SHP77 (cell line): ENCODE results near the gene OR4K5.
A peak's percentile ranks its signal among the peaks of the same experiment; 100 is the strongest.
"Not testable (repeated sequence)": the region's sequence is repeated elsewhere in the genome, so short reads cannot be mapped to it uniquely, and the experiment has no call there.

ENCODE experiments used
- DNase-seq, 2 experiments: peaks; one replicate each; lab custom pipeline; 2025; lab: John Stamatoyannopoulos, UW

The OR4K5 gene

GRCh38 chr14:19920021-19920657 is at the start of gene OR4K5:
Gene OR4K5, plus strand, starts transcription at chr14:19920607. Its CDS starts 0 bp downstream, at chr14:19920607.
- DNase-seq: no peak

- DNase-seq: no peak
These were observed 47.2 kb upstream of the OR4K5 start for GRCh38 chr14:19873178-19873577.

- DNase-seq: no peak
These were observed 45.6 kb upstream of the OR4K5 start, which contains the start of gene OR4K2 for GRCh38 chr14:19874842-19875241. Gene OR4K2, plus strand, starts transcription at chr14:19875142. Its CDS starts 1,126 bp downstream, at chr14:19876268.

GRCh38 chr14:19878029-19878642 is 42.3 kb upstream of the OR4K5 start:
- DNase-seq: peak; percentile 8 to 15

GRCh38 chr14:19895282-19895681 is 25.1 kb upstream of the OR4K5 start:
- DNase-seq: no peak

- DNase-seq: no peak
These were observed 19.4 kb upstream of the OR4K5 start for GRCh38 chr14:19900999-19901398.

- no peak for DNase-seq
These were observed 18.0 kb upstream of the OR4K5 start for GRCh38 chr14:19902409-19902808.

GRCh38 chr14:19906665-19907064 is 13.7 kb upstream of the OR4K5 start:
- DNase-seq: no peak

- no peak for DNase-seq
These were observed 9.3 kb upstream of the OR4K5 start for GRCh38 chr14:19911114-19911513.

- DNase-seq: no peak
These were observed 3.2 kb upstream of the OR4K5 start for GRCh38 chr14:19917243-19917642.

- no peak for DNase-seq
These were observed 2.4 kb upstream of the OR4K5 start for GRCh38 chr14:19917955-19918518.

GRCh38 chr14:19918553-19919264 is 1.7 kb upstream of the OR4K5 start:
- DNase-seq: no peak

- no peak for DNase-seq
These were observed 10.2 kb downstream of the OR4K5 start, which contains the start of gene OR4K1 for GRCh38 chr14:19930617-19931016. Gene OR4K1, plus strand, starts transcription at chr14:19930917. Its CDS starts 4,750 bp downstream, at chr14:19935667.

GRCh38 chr14:19941668-19942067 is 21.3 kb downstream of the OR4K5 start:
- DNase-seq: no peak

- DNase-seq: no peak
These were observed 27.1 kb downstream of the OR4K5 start for GRCh38 chr14:19947413-19948090.

- no peak for DNase-seq
These were observed 28.8 kb downstream of the OR4K5 start for GRCh38 chr14:19949218-19949617.

GRCh38 chr14:19969735-19970134 is 49.3 kb downstream of the OR4K5 start:
- DNase-seq: not testable (repeated sequence)
